Kidney epithelial cell (primary cell): ENCODE data around the gene GNA15. TPM values are rescaled to one million over a fixed set of nuclear protein-coding genes. Genes with fewer than 3 reads are reported as not detected.

ENCODE experiments used
- DNase-seq: peaks from one replicate; pipeline ENCODE4 v3.0.0-alpha.2; 2010; ENCODE audit warnings: low read depth
- H3K27me3 ChIP-seq: 2 replicates; pipeline ENCODE4 v1.6.0; 2011; ENCODE audit warnings: low read length; ENCODE audit not compliant: control insufficient read depth, insufficient read depth
- H3K36me3 ChIP-seq: 2 replicates; pipeline ENCODE4 v1.5.1; 2011; ENCODE audit warnings: low read length; ENCODE audit not compliant: control insufficient read depth, insufficient read depth
- H3K4me3 ChIP-seq: 2 replicates; pipeline ENCODE4 v1.5.1; 2011; ENCODE audit warnings: low read depth, mild to moderate bottlenecking, control low read depth, low read length
- total RNA-seq: library from RNA; depleted of rRNA; stranded (reverse); fragments of >200 nt; gene quantifications from 2 replicates; pipeline ENCODE4 v1.2.3, GENCODE V29; 2015
- TF ChIP-seq, protein P1 (sequence below): IDR thresholded peaks from 2 replicates; pipeline ENCODE4 v1.5.1; 2011; ENCODE audit warnings: mild to moderate bottlenecking, moderate library complexity, low read length, control low read depth, inconsistent platforms; ENCODE audit not compliant: insufficient read depth, poor library complexity, severe bottlenecking

GNA15 gene
- total RNA-seq, 1 donor from 2014 or later = 2.3 TPM

DNA sequence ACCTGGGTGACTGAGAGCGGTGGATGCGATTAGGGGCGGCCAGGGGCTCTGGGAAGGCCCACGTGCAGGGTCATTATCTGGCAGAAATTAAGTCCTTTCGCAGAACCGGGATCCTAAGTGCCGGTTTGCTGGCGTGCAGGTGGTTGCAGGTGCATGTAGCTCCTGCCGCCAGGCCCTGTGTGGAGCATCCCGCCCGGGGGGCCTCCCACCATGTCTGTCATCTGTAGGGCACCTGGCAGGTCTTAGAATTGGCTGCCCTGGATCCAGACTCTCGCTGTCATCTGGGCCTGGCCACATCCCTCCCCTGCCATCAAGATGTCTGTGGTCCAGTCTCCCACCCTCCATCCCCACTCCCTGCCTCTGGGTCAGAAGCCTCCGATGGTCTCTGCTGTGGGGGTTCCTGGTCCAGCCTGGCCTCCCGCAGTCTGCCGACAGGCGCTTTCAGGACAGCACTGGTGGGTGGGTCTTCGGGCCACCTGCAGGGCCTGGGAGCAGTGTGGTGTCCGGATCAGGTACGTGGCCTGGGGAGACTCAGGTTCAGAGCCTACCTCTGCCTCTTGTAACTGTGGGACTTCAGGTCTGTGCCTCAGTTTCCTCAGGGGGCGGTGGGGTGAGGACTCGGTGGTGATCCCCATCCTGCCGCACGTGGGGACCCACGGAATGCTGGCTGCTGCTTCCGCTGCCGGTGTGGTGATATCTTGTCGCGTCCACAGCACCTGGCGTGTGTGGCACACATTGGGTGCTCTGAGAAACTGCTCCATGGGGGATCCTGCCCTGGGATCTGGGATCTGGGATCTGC lies 36.3 kb upstream of the GNA15 start:
- no peak for DNase-seq
- no peaks in the 10 kb centered on the region for H3K36me3 ChIP-seq
- TF ChIP-seq, protein P1, sequence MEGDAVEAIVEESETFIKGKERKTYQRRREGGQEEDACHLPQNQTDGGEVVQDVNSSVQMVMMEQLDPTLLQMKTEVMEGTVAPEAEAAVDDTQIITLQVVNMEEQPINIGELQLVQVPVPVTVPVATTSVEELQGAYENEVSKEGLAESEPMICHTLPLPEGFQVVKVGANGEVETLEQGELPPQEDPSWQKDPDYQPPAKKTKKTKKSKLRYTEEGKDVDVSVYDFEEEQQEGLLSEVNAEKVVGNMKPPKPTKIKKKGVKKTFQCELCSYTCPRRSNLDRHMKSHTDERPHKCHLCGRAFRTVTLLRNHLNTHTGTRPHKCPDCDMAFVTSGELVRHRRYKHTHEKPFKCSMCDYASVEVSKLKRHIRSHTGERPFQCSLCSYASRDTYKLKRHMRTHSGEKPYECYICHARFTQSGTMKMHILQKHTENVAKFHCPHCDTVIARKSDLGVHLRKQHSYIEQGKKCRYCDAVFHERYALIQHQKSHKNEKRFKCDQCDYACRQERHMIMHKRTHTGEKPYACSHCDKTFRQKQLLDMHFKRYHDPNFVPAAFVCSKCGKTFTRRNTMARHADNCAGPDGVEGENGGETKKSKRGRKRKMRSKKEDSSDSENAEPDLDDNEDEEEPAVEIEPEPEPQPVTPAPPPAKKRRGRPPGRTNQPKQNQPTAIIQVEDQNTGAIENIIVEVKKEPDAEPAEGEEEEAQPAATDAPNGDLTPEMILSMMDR = no peak
- H3K4me3 ChIP-seq = no peak overlapping the region
- H3K27me3 ChIP-seq = no peaks in the 10 kb centered on the region

- Histone ChIP-seq H3K4me3 (no peak overlapping the region), H3K36me3 (no peaks in the 10 kb centered on the region), H3K27me3 (no peaks in the 10 kb centered on the region)
- DNase-seq = no peak
- TF ChIP-seq, protein P1 = no peak
These were observed 35.5 kb upstream of the GNA15 start for GRCh38 chr19:3100331-3100730.

DNA sequence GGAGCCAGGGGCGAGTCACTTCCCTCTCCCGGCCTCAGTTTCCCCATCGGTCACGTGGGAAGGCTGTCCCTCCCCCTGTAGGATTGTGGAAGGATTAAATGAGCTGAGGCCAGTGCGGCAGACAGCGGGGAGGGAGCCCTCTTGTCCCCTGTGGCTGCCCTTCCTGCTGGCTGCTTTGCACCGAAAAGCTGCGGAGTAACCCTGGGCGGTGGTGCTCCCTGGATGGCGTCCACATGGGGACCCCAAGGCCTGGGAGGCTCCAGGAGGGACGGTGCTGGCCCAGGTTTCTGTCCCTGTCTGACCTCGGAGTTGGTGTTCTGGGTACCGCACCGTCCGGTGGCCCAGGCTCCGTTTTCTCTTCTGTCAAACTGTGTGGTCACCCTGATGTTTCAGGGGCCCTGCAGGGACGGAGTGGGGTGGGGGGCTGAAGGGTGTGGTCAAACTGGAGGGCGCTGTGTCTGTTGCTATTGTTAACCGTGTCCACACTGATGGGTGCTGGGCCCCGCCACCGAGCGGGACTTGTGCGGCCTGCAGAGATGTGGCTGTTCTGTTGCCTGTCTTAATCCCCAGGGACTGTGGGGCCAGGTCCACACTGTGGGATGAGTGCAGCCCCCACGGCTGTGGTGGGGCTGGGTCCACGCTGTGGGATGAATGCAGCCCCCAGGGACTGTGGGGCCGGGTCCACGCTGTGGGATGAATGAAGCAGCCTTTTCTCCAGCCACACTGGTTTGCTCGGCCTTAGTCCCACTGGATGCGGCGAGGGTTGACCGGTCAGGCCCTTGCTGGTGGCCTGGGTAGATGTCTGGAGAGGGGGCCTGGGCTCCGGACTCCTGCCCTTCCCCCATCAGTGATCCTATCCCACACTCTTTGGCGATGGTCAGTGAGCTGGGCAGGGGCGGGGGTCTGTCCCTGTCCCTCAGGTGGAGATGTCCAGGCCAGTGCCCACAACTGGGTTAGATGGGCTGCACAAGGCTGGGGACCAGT lies 34.8 kb upstream of the GNA15 start:
- H3K36me3 ChIP-seq = no peaks in the 10 kb centered on the region
- no peaks in the 10 kb centered on the region for H3K27me3 ChIP-seq
- H3K4me3 ChIP-seq = no peak overlapping the region
- no peak for DNase-seq
- TF ChIP-seq, protein P1 = no peak

GRCh38 chr19:3102239-3103140 lies 33.3 kb upstream of the GNA15 start:
- DNase-seq = no peak
- H3K36me3 ChIP-seq = no peaks in the 10 kb centered on the region
- TF ChIP-seq, protein P1 = no peak
- H3K27me3 ChIP-seq = no peaks in the 10 kb centered on the region
- H3K4me3 ChIP-seq = no peak overlapping the region

DNA sequence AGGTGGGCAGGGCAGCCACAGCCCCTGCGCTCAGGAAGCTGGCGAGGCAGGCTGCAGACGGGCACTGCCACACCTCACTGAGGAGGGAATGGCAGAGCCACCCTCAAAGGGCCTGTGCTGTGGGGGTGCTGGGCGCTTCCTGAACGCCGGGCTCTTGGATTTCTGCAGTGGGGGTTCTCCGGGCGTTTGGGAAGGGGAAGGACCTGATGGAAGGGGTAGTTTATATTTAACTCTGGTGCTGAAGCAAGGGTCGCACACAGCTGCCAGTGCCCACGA lies 31.2 kb upstream of the GNA15 start:
- H3K36me3 ChIP-seq = no peaks in the 10 kb centered on the region
- no peaks in the 10 kb centered on the region for H3K27me3 ChIP-seq
- DNase-seq = no peak
- TF ChIP-seq, protein P1 = no peak
- no peak overlapping the region for H3K4me3 ChIP-seq
